Measurements from ENCODE around the gene ADTRP.
"Not testable (repeated sequence)": the region's sequence is repeated elsewhere in the genome, so short reads cannot be mapped to it uniquely, and the experiment has no call there.

The ADTRP gene

GRCh38 chr6:11689847-11690246, 88.8 kb downstream of the ADTRP start:
- DNase-seq, result no peak

GRCh38 chr6:11689400-11689799, 89.2 kb downstream of the ADTRP start:
- not testable (repeated sequence) for DNase-seq

GRCh38 chr6:11688425-11688709, 90.2 kb downstream of the ADTRP start:
- DNase-seq, result no peak

GRCh38 chr6:11685481-11686093, 93.0 kb downstream of the ADTRP start:
- DNase-seq, result no peak

- no peak for DNase-seq
Observed at GRCh38 chr6:11684901-11685480, 93.6 kb downstream of the ADTRP start.

GRCh38 chr6:11683871-11684270, 94.7 kb downstream of the ADTRP start:
- no peak for DNase-seq

GRCh38 chr6:11682561-11682975, 96.0 kb downstream of the ADTRP start:
- no peak for DNase-seq

GRCh38 chr6:11681770-11682169, 96.8 kb downstream of the ADTRP start:
- DNase-seq, result no peak

- no peak for DNase-seq
Observed at GRCh38 chr6:11681357-11681756, 97.2 kb downstream of the ADTRP start.

- not testable (repeated sequence) for DNase-seq
Observed at GRCh38 chr6:11680479-11680878, 98.1 kb downstream of the ADTRP start.

GRCh38 chr6:11679099-11679498, 99.5 kb downstream of the ADTRP start:
- no peak for DNase-seq

- DNase-seq, result no peak
Observed at GRCh38 chr6:11675601-11676000, 103.0 kb downstream of the ADTRP start.

GRCh38 chr6:11672669-11673068, 105.9 kb downstream of the ADTRP start:
- DNase-seq, result no peak

GRCh38 chr6:11672256-11672655, 106.3 kb downstream of the ADTRP start:
- DNase-seq, result no peak

- no peak for DNase-seq
Observed at GRCh38 chr6:11669696-11670095, 108.9 kb downstream of the ADTRP start.

GRCh38 chr6:11668455-11668854, 110.1 kb downstream of the ADTRP start:
- DNase-seq, result no peak

- DNase-seq, result no peak
Observed at GRCh38 chr6:11667876-11668275, 110.7 kb downstream of the ADTRP start.

GRCh38 chr6:11665604-11666326, 112.8 kb downstream of the ADTRP start:
- DNase-seq, result no peak
